GM18519 (cell line): ENCODE measurements around the gene SYT15B.
"Not testable (repeated sequence)": the region's sequence is repeated elsewhere in the genome, so short reads cannot be mapped to it uniquely, and the experiment has no call there.

Experiments used
- ATAC-seq: cut with Tn5 transposase; IDR thresholded peaks from one replicate; pipeline ENCODE4 v1.9.1; 2021; ENCODE audit warnings: mild to moderate bottlenecking, moderate library complexity; ENCODE audit not compliant: unreplicated experiment, low FRiP score

SYT15B gene

DNA sequence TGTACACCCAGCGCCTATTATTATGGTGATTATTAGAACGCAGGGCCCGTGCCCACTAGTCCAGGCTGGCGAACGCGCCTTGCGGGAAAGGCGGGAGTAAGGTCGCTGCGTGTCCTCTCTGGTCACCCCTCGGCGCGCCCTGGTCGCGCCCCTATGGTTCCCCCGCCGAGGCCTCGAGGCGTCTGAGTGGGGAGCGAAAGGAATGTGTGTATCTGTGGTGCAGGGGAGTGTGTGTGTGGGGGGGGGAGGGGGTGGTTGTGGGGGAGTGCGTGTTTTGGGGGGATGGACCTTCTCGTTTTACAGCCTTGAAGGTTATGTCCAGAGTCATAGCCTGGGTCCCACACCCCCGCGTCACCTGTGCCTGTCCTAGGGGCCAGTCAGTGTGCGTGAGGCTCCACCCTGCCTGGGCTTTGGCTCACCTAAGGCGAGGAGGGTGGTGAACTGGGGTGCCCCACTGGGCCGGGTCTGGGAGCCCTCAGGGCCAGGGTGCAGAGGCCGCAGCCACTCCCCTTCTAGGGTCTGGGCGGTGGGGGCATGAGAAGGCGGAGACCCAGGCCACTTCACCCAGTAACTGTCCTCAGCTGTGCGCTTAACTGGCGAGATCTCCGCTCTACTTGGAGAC lies at the start of gene SYT15B:
Gene SYT15B, minus strand, starts transcription at position 39 of the 622 bp plus-strand sequence. CDS start 952 bp downstream, outside the sequence.
- ATAC-seq, result not testable (repeated sequence)

DNA sequence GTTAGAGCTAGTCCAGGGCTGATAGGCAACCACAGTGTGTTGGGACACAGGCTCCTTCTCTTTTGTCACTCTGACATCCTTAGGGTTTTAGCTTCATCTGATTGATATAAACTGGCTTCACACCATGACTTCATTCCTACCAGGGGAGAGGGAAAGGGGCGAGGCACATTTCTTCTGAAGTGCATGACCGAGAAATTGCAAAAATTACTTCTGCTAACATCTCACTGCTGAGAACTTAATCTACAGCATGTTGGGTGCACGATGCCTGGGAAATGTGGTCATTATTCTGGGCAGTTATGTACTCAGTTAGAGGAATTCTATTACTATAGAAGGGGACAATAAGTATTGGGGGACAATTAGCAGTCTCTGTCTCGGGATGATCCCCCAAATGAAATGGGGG lies 16.2 kb upstream of the SYT15B start:
- ATAC-seq, result not testable (repeated sequence)

DNA sequence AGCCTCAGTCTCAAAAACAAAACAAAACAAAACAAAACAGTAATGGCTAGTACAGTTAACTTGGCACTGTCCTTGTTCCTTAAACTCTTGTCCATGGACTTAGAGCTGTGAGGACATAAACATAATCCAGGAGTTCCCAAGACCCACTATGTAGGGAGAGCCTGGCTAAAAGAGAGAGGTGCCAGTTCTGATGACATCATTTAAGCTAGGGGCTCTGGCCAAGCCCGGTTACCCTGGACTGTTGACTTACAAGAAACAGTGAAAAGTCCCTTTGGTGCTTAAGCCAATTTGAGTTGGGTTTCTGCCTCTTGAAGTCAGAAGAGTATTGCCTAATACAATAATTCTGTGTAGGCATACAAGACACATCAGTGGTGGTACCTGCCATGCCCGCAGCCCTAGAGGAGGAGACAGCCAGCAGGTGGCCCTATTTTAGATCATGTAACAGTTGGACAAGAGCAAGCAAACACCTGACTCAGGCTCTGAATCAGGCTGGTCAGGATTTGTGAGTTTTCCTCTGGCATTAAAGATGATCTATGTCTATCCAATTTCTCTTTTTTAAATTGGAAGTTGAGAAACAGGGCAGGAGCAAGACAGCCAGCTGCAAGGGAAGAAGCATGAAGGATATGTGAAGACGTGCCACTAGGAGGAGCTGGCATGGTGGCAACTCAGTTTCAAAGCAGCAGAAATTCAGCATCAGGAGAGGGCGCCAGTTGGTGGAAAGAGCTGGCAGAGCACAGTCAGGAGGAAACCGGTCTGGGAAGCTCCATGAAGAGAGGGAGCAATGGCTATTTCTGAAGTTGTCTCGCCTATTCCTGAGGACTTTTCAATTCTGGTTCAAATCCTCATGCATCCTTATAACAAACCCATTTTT lies 12.2 kb upstream of the SYT15B start:
- ATAC-seq, result not testable (repeated sequence)

DNA sequence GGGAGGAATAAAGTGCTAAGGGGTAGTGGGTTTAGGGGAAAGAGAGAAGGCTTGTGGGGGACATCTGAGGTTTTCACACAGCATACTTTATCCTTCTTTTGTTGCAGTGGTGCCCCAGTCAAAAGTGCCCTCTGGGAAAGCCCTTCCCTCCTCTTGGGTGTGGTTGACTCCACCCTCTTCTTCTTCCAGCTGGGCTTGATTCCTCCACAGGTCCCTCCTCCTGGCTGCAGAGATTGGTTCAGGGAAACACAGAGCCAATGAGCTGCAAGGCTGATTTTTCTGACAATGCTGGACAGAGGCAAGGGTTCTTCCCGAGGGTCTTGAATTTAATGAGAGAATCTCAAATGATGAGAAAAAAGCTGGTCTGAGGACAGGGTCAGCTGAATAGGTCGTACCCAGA lies 7.4 kb upstream of the SYT15B start:
- not testable (repeated sequence) for ATAC-seq

DNA sequence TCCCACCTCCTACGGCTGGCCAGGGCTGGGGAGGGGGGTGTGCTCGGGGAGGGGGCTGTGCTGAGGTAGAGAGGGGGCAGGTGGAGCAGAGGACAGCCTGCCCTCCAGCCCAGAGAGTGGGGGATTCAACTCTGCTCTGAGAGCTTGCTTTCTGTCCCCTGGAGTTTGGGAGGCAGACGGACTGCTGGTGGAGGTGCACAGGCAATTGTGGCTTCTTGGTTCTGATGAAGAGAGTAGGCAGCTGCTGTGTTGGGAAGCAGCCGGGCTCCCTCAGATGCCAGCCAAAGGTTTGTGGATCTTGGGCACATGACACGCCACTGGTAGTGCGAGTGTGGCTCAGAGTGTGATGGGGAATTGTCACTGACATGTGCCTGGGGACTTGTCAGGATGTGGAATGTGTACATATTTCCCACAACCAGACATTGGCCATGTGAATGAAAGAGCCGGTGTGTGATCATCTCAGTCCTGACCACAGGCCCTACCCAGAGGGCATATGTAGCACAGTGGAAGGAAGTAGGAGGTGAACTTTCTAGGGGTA lies 5.3 kb upstream of the SYT15B start:
- not testable (repeated sequence) for ATAC-seq

DNA sequence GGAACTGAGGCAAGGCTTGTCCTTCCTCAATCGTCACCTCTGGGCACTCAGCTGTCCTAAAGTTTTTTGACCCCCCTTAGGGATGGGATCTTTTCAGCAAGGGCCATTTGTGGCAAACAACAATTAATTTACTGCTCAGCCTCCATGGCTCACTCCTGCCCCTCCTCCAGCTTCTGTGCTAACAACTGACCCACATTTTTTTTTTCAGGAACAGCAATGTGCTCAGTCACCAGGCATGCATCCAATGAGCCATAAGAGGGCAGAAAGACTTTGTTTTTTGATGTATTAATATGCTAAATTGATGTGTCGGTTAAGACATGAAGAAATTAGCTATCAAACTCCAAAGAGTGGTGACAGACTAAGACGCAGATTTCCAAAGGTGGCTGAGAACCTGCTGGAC lies 4.7 kb upstream of the SYT15B start:
- ATAC-seq, result not testable (repeated sequence)

DNA sequence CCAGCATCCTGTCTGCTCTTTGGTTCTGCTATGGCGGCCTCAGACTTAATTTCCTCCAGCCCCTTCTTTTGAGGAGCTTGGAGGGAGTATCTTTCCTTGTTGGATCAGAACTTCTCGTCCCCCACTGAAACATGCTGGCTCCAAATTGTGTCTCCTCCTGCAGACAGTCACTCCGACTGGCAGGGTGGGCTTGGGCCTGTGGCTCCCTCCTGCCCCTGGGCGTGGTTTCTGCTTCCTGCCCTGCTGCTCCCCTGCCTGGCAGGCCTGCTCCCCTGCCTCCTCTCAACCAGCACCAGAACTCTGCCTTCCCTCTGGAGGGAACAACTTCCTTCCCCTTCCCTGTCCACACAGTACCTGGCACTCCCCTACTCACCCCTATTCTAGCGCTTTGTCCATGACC lies 3.8 kb upstream of the SYT15B start:
- not testable (repeated sequence) for ATAC-seq

DNA sequence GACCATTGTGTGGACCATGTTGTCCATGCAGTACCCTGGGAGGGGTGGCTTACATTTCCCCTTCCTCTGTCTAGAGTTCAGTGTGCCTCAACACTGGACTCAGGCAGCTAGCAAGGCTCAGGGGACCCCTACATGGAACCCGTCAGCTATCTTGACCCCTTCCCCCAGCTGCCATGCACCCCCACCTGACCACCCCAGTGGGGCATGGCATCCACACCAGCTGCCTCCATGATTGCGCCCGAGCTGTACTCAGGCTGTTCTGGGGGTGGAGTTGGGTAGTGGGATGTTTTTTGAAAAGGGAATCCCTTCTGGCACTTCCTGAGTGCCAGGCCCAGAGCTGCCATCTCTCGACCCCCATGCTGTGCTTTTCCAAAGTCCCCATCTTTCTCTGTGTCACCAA lies 1.8 kb upstream of the SYT15B start:
- not testable (repeated sequence) for ATAC-seq

DNA sequence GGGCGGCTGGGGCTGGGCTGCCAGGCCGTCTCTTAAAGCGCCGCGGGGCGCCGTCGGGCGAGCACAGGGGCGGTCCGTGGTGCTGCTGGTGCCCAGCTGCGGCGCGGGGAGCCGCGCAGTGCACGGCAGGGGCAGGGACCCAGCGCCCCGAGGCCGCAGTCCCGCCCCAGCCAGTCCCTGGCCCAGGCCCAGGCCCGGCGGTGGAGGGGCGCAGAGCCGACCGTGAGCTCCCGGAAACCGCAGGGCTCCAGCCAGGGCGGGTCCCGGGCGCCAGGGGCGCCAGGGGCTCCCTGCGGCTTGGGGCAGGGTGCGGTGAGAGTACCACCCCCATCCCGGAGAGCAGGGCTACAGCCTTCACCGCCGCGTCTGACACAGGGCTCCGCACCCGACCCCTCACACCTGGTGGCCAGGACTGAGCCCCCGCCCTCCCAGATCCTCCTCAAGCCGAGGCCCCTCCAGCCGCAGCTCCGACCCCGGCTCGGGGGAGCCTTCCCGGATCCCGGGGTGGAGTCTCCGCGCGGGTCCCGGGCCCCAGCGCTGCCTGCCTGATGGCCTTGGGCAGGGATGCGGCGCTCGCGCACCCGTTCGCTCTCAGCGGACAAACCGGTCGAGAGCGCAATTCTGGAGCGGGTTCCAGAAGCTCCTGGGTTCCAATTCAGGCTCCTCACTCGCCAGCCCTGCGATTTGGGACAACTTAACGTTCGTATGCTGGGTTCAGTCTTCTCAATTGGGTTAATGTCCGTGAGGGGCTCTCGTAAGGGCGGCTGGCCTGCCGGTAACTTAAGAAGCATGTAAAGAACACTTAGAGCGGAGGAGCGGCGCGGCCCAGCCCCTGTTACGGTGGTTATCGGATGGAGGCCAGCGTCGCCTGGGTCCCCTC lies 478 bp downstream of the SYT15B start:
- ATAC-seq, result not testable (repeated sequence)

DNA sequence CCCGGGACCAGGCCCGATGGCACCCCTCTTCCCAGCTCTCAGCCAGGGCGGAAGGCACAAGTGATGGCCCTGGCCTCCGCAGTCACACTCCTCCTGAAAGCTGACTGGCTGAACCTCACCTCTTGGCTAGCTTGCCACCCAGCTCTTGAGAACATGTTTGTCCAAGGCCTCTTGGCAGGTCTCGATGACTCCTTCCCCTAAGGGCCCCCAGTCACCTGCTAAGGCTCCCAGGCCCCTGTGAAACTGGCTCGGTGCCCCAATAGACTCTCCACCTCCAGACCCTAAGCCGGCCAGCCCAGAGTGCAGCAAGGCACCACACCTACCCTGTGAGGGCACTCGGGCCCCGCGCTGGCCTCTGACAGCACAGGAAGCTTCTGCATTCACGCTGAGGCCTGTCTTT lies 4.5 kb downstream of the SYT15B start:
- ATAC-seq, result not testable (repeated sequence)

DNA sequence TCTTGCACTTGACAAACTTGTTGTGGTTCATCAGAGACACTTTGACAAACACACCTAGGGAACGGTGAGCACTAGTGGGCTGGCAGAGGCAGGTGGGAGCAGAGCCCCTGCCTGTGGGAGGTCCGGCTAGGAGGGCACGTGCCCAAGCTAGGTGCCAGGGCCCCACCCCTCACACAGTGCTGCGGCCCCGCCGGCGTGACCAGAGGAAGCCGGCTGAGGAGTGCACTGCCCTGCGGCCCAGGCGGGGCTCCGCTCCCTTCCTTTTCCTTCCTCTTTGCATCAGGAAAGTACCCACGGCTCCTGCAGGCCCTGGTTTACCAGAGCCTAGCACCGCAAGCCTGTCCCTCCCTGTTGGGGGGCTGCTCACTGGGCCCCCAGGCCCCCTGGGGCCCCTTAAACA lies 7.2 kb downstream of the SYT15B start:
- ATAC-seq, result not testable (repeated sequence)

DNA sequence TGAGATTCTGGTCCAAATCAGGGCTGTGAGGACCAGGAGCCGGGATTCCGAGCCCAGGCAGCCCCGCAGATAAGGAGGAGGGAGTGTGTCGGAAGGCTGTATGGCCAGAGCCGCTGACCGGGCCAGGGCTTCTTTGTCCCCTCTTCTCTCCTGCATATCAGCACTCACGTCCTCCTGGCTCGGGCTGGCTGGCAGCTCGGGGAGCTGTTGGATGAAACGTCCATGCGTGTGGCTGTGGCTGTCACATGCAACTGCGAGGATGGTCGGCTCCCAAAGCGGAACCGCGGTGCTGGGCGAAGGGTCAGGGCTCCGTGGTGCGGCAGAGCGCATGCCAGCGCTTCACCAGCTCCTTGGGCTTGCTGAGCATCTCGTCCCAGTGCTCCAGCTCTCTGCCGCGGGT lies 9.5 kb downstream of the SYT15B start:
- ATAC-seq, result not testable (repeated sequence)

DNA sequence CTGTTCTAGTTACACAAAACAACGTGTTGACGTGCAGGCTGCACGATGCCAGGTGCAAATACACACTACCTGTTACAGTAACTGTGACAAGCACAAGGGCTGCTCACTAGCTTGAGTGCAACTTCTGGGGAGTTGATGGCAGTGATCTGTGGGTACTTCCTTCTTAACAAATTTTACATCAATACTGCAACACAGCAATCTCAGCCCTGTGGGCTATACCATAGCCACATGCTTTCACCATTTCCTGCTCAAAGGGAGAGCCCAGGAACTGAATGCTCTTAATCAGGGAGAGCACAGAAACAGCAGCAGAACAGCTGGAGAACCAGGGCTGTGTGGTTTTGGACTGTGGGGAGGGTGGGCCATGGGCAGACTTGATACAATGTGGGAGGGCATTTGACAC lies 10.2 kb downstream of the SYT15B start:
- not testable (repeated sequence) for ATAC-seq

DNA sequence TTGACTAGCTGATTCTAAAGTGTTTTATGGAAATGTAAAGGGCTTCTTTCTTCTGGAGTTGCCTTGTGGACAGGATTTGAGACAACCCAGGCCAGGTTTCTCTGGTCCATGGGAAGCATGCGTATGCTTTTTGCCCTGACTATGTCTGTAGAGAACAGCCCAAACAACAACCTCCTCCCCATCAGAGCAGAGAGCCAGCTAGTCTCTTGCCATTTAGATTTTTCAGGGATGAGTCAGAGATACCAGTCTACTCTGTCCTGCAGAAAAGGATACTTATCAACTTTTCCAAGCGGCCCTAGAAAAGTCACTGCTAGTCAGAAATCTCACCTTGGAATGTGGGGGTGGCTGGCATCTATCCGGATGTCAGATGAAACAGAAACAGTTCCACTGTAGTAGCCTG lies 11.6 kb downstream of the SYT15B start:
- ATAC-seq, result not testable (repeated sequence)

DNA sequence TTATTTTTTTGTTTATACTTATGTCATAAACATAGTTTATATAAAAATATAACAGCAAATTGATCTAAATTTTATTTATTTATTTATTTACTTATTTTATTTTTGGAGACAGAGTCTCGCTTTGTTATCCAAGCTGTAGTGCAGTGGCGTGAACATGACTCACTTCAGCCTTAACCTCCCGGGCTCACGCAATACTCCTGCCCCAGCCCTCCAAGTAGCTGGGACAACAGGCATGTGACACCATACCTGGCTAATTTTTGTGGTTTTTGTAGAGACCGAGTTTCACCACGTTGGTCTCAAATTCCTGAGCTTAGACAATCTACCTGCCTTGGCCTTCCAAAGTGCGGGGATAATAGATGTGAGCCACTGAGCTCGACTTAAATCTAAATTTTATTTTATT lies 13.0 kb downstream of the SYT15B start:
- ATAC-seq, result not testable (repeated sequence)

DNA sequence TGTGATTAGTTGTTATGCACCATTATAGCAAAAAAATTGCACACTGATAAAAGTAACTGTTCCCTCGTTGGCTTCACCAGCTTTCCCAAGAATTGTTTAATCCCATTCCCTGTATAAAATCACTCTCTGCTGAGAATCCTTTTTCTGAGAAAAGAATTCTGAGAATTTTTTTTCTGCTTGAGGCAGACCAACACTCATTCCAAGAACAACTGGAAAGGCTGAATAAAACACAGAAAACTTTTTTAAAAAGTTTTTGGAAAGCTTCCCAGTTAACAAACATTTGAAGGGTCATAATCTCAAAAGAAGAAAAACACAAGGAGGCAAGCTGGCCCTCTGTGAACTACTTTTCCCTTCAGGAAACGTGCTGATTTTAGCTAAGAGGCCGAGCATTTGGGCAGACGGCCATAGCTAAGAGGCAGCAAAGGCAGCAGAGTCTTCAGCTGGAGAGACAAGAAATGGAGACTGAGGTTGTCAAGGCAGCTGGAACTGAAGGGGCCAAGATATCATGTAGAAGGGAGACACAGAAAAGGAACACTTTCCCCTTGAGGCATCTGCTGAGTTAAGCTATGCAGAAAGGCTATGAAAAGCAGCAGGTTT lies 16.5 kb downstream of the SYT15B start:
- not testable (repeated sequence) for ATAC-seq

DNA sequence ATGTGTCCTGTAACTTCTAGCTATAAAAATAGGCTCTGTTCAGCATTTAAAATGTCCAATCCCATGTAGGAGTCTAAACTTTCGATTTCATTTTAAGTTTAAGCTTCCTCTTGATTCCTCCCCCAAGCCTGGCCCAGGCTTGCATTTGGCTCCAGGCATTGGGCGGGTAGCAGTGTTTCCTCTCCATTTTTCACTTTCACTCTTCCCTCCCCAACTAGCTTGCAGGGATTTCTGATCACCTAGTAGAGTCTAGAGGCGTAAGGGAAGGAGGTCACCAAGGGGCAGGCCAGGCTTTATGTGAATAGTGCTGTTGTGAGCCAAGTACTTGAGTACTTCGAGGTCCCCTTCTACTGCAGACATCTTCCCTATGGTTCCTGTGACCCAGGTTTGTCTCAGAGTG lies 18.5 kb downstream of the SYT15B start:
- not testable (repeated sequence) for ATAC-seq

DNA sequence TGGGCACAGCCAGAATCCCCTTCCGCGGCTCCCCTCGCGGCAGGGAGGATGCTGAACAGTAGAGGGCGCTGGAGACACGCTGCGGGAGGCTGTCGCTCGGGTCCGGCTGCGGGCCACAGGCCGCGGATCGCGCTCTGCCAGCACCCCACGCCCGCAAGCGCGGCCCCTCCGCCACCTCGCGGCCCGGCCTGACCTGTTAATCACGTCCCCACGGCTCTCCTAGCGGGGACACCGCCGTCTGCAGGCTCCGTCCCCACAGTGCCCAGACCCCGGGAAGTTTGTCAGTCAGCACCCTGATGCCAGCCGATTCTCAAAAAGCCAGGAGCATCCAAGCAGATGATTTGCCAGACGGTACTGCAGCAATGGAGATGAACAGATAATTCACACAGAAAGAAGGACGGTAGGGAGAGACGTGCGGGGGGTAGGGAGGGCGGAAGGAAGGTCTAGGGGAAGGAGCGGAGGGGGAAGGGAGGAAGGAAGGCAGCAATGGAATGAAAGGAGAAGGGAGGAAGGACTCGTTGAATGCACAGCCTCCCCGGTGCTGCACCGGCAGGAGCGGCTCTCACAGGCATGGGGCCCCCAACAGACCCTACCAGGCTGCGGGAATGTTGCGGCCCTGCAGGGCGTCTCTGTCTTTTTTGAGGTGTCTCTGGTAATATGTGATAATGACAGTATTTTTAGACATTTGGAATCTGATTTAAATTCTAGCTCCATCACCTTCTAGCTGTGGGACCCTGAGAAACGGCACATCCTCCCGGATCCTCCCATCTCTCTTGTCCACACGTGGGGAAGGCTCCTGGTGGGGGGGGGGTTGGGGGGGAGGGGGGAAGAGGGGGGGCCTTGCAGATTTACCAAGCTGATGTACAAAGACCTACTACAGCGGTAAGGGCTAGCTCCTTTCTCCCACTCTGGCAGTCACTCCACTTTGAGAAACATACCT lies 19.5 kb downstream of the SYT15B start:
- peak; percentile 59 for ATAC-seq

DNA sequence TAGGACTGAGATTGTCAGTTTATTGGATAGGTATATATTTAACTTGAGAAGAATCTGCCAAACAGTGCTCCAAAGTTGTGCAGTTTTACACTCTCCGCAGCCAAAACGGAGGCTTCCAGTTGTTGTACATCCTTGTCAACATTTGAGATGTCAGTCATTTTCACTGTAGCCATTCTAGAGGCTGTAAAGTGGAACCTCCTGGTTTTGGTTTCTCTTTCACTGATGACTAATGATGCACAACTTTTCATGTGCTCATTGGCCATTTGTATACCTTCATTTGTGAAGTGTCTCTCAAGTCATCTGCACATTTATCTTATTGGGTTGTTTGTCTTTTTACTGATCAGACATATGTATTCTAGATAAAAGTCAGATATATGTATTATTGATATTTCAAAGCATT lies 22.5 kb downstream of the SYT15B start:
- peak; percentile 55 for ATAC-seq
